PC-3 (cell line): ENCODE results near the gene NDC1. TPM values are rescaled to one million over a fixed set of nuclear protein-coding genes. Genes with fewer than 3 reads are reported as not detected.

Experiments
- ATAC-seq: fragments of 200-7000 bp; cut with Tn5 transposase; 2 replicates; pipeline ENCODE4 v1.9.1; 2020; ENCODE audit warnings: mild to moderate bottlenecking, moderate library complexity
- BruUV-seq: library from RNA; stranded (reverse); fragments of 400-500 nt; replicated peaks from 2 replicates; lab custom pipeline; 2021; lab: Mats Ljungman, UMichigan
- CTCF ChIA-PET: fragments of 300-600 bp; sonication (Branson Sonifier 250); formaldehyde crosslinking; loops from one replicate; lab custom pipeline; 2022; ENCODE audit warnings: antibody characterized with exemption; lab: Charles Lee
- POLR2A ChIA-PET: fragments of 300-600 bp; sonication (Branson Sonifier 250); formaldehyde crosslinking; loops from one replicate; lab custom pipeline; 2022; ENCODE audit warnings: antibody characterized with exemption; ENCODE audit not compliant: unreplicated experiment; lab: Charles Lee
- DNase-seq: peaks from one replicate; pipeline ENCODE4 v3.0.0-alpha.2; 2015
- H2AFZ ChIP-seq: fragments of 300-600 bp; sonication (generic); 2 replicates; pipeline ENCODE4 v1.6.0; 2016; ENCODE audit warnings: antibody characterized with exemption, low read length
- H3F3A ChIP-seq: fragments of 300-600 bp; sonication (generic); one replicate; pipeline ENCODE4 v1.6.0; 2017; ENCODE audit warnings: antibody characterized with exemption, low read length, control low read depth, mild to moderate bottlenecking; ENCODE audit not compliant: unreplicated experiment
- H3K27ac ChIP-seq: fragments of 300-600 bp; sonication (generic); 2 replicates; pipeline ENCODE4 v1.5.1; 2016; ENCODE audit warnings: mild to moderate bottlenecking, low read length
- H3K27me3 ChIP-seq: fragments of 300-600 bp; sonication (generic); 2 replicates; pipeline ENCODE4 v1.6.1; 2016; ENCODE audit warnings: low read length, mixed read lengths
- H3K36me3 ChIP-seq: fragments of 300-600 bp; sonication (generic); 2 replicates; pipeline ENCODE4 v1.6.1; 2016; ENCODE audit warnings: low read depth, mixed run types, low read length, mixed read lengths
- H3K4me1 ChIP-seq: fragments of 300-600 bp; sonication (generic); 2 replicates; pipeline ENCODE4 v1.5.1; 2016; ENCODE audit warnings: low read length; ENCODE audit not compliant: insufficient read depth
- H3K4me2 ChIP-seq: fragments of 300-600 bp; sonication (generic); 2 replicates; pipeline ENCODE4 v1.6.0; 2016; ENCODE audit warnings: low read length
- H3K4me3 ChIP-seq: fragments of 300-600 bp; sonication (generic); 2 replicates; pipeline ENCODE4 v1.5.1; 2016; ENCODE audit warnings: mild to moderate bottlenecking, low read length, mixed read lengths
- H3K79me2 ChIP-seq: fragments of 300-600 bp; sonication (generic); 2 replicates; pipeline ENCODE4 v1.6.1; 2017; ENCODE audit warnings: low read length, mixed read lengths
- H3K9ac ChIP-seq: fragments of 300-600 bp; sonication (generic); 2 replicates; pipeline ENCODE4 v1.6.0; 2016; ENCODE audit warnings: mild to moderate bottlenecking, low read length
- H3K9me2 ChIP-seq: fragments of 300-600 bp; sonication (generic); replicated peaks from 2 replicates; pipeline ENCODE4 v1.6.1; 2016; ENCODE audit warnings: mixed run types, low read length, mixed read lengths
- H3K9me3 ChIP-seq: fragments of 300-600 bp; sonication (generic); 2 replicates; pipeline ENCODE4 v1.6.1; 2016; ENCODE audit warnings: low read length, mixed read lengths
- H4K20me1 ChIP-seq: fragments of 300-600 bp; sonication (generic); 2 replicates; pipeline ENCODE4 v1.6.1; 2016; ENCODE audit warnings: low read length, mixed read lengths
- EZH2 ChIP-seq: fragments of 300-600 bp; sonication (generic); IDR thresholded peaks from one replicate; pipeline ENCODE4 v1.6.1; 2017; ENCODE audit warnings: antibody characterized with exemption, mild to moderate bottlenecking, low read length; ENCODE audit not compliant: unreplicated experiment
- EZH2phosphoT487 ChIP-seq: fragments of 300-600 bp; sonication (generic); IDR thresholded peaks from 2 replicates; pipeline ENCODE4 v1.6.1; 2018; ENCODE audit warnings: mild to moderate bottlenecking, antibody characterized with exemption, low read length, borderline replicate concordance
- intact Hi-C: fragments of 100-400 bp; cut with micrococcal nuclease; formaldehyde crosslinking; loops from 2 replicates; pipeline ENCODE4 v1.9.0; 2023
- total RNA-seq: library from RNA; depleted of rRNA; stranded (reverse); fragments of >200 nt; gene quantifications from 2 replicates; pipeline ENCODE4 v1.2.3, GENCODE V29; 2014
- TF ChIP-seq, protein P1 (sequence below): fragments of 300-600 bp; sonication (generic); conservative IDR thresholded peaks from 2 replicates; pipeline ENCODE4 v1.5.1; 2017; ENCODE audit warnings: antibody characterized with exemption, low read depth, mild to moderate bottlenecking, low read length

Gene NDC1
- total RNA-seq, 1 experiment from 2014 or later, result 63.6 TPM

DNA sequence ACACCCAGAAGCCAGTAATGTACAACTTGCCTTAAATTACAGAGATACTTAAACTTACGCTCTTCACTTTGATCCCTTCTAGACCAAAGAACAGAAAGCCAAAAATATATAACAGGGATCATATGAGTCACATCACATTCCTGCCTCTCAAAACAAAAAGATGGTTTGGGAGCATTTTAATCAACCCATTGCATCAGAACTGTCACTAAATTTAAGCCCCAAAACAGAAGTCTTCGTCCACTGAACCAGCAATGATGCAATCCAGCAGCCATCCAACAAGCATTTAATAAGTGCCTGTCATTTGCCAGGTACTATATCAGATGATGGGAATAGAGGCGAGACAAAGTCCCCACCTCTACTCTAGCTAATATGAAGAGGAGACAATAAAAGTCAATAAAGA is 56.4 kb downstream of the NDC1 start:
- intact Hi-C loops, result no loop called here
- H3K36me3 ChIP-seq, result peaks cover 47% of the 10 kb centered on the region; the same call in 1 of the 2 replicates
- no peaks in the 10 kb centered on the region for H3K79me2 ChIP-seq
- H3K9me2 ChIP-seq, result no peaks in the 10 kb centered on the region
- H3K9ac ChIP-seq, result no peak overlapping the region
- no peaks in the 10 kb centered on the region for H3K4me1 ChIP-seq
- no peak for DNase-seq
- H2AFZ ChIP-seq, result no peak overlapping the region
- TF ChIP-seq EZH2phosphoT487 (no peak), EZH2 (no peak)
- TF ChIP-seq, protein P1, sequence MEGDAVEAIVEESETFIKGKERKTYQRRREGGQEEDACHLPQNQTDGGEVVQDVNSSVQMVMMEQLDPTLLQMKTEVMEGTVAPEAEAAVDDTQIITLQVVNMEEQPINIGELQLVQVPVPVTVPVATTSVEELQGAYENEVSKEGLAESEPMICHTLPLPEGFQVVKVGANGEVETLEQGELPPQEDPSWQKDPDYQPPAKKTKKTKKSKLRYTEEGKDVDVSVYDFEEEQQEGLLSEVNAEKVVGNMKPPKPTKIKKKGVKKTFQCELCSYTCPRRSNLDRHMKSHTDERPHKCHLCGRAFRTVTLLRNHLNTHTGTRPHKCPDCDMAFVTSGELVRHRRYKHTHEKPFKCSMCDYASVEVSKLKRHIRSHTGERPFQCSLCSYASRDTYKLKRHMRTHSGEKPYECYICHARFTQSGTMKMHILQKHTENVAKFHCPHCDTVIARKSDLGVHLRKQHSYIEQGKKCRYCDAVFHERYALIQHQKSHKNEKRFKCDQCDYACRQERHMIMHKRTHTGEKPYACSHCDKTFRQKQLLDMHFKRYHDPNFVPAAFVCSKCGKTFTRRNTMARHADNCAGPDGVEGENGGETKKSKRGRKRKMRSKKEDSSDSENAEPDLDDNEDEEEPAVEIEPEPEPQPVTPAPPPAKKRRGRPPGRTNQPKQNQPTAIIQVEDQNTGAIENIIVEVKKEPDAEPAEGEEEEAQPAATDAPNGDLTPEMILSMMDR, result no peak
- ATAC-seq, result no peak
- no peaks in the 10 kb centered on the region for H4K20me1 ChIP-seq
- no peak overlapping the region for H3K4me3 ChIP-seq
- no peaks in the 10 kb centered on the region for H3F3A ChIP-seq
- ChIA-PET CTCF (no interaction called here), POLR2A (no interaction called here)
- H3K27me3 ChIP-seq, result no peaks in the 10 kb centered on the region
- no peaks in the 10 kb centered on the region for H3K9me3 ChIP-seq
- BruUV-seq, result no TSS peak
- no peak overlapping the region for H3K4me2 ChIP-seq
- no peak overlapping the region for H3K27ac ChIP-seq

DNA sequence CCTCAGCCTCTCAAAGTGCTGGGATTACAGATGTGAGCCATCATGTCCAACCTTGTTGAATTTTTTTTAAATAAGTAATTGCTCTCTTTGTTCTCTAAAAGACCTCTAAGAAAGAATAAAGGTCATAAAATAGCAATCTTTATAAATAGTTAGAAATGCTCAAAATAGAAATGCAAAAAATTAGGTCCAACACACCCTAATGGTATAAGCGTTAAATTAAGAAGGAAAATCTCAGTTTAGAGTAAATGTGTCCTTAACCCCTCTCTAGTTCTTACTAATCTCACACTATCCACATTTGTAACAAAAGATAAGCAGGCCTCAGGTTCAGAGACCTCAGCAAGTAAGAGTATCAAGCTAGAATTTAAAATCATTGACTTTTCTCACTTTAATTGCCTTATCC is 60.8 kb downstream of the NDC1 start:
- Histone ChIP-seq H3K36me3 (peaks cover 38% of the 10 kb centered on the region), H3K4me3 (no peak overlapping the region)
- intact Hi-C loops, result no loop called here

DNA sequence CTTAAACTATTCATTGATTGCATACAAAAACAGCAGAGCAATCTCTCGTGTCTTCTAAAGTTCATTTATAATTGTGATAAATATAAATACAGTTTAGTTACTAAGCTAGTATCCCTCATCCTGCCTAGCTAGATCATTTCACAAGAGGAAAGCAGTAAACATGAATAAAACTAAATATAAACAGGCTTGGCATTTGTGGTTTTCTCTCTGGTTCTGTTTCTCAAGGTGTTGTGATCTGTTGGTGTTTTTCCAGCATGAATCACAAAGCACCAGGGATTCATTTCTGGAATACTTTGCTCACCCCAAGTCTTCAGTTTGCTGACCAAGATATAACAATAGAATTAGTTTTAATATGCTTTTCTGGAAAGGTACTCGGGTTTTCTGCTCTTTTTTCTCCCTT is 66.4 kb downstream of the NDC1 start:
- DNase-seq (peak; percentile 7), ATAC-seq (no peak)
- Histone ChIP-seq H4K20me1 (no peaks in the 10 kb centered on the region), H3K9me3 (no peaks in the 10 kb centered on the region), H3K4me2 (no peak overlapping the region), H3K27ac (no peak overlapping the region), H3K9me2 (no peaks in the 10 kb centered on the region), H3K79me2 (no peaks in the 10 kb centered on the region), H3F3A (no peaks in the 10 kb centered on the region), H3K9ac (no peak overlapping the region), H3K27me3 (no peaks in the 10 kb centered on the region), H3K4me1 (no peaks in the 10 kb centered on the region), H3K36me3 (peaks cover 45% of the 10 kb centered on the region), H2AFZ (no peak overlapping the region), H3K4me3 (no peak overlapping the region)
- BruUV-seq, result no TSS peak
- ChIA-PET POLR2A (no interaction called here), CTCF (no interaction called here)
- intact Hi-C loops, result no loop called here
- TF ChIP-seq EZH2 (no peak), EZH2phosphoT487 (no peak)
- TF ChIP-seq, protein P1, result no peak

More for the DNA sequence above, 60.8 kb downstream of the NDC1 start:
- BruUV-seq, result no TSS peak
- DNase-seq (no peak), ATAC-seq (no peak)
- H3K27ac ChIP-seq, result no peak overlapping the region
- H3K79me2 ChIP-seq, result no peaks in the 10 kb centered on the region
- no peak overlapping the region for H3K9ac ChIP-seq
- POLR2A ChIA-PET, result no interaction called here
- H3F3A ChIP-seq, result no peaks in the 10 kb centered on the region
- no peaks in the 10 kb centered on the region for H3K27me3 ChIP-seq
- no peak overlapping the region for H3K4me2 ChIP-seq
- no peaks in the 10 kb centered on the region for H3K9me2 ChIP-seq
- H3K9me3 ChIP-seq, result no peaks in the 10 kb centered on the region
- no peaks in the 10 kb centered on the region for H4K20me1 ChIP-seq
- no peak overlapping the region for H2AFZ ChIP-seq
- no peaks in the 10 kb centered on the region for H3K4me1 ChIP-seq
- CTCF ChIA-PET, result no interaction called here
- TF ChIP-seq EZH2 (no peak), EZH2phosphoT487 (no peak)
- TF ChIP-seq, protein P1, result no peak
